ENCODE measurements around the gene LYAR. TPM values are rescaled to one million over a fixed set of nuclear protein-coding genes. Genes with fewer than 3 reads are reported as not detected.
"Not testable (repeated sequence)": the region's sequence is repeated elsewhere in the genome, so short reads cannot be mapped to it uniquely, and the experiment has no call there.

Gene LYAR
- total RNA-seq, 6 experiments from 2014 or later, result 11.9 to 19.3 (median 15.7) TPM

DNA sequence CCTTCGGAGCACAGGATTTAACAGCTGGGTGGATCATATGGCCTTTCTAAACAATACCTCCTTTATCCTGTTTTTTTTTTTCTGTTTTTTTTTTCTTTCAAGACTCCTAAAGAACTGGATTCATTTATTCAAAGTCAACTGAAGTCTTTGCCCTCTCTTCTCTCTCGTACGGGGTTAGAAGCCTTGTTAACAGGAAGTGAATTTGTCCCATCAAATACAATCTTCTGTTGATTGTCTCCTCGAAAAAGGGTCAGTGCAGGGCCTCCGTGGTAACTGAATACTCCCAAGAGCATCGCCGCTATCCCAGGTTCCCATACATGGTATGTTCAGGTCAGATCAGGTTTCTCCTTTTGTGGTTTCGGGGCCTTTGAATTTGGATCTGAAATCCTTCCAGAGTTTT is 40.1 kb downstream of the LYAR start:
- Mint-ChIP-seq H3K27ac (no peak overlapping the region), H3K4me1 (ENCODE audit: low read depth) (peaks cover 17% of the 10 kb centered on the region), H3K9me3 (no peaks in the 10 kb centered on the region), H3K36me3 (ENCODE audit: low read depth) (peaks cover 10% of the 10 kb centered on the region), H3K4me3 (no peak overlapping the region), H3K27me3 (ENCODE audit: insufficient read depth) (no peaks in the 10 kb centered on the region; the same call in 1 of the 2 replicates)
- TF ChIP-seq CTCF (IDR thresholded peaks at IDR 0.05), result no peak
- no peak for DNase-seq

- not testable (repeated sequence) for H3K36me3 Mint-ChIP-seq (ENCODE audit: low read depth); DNase-seq; H3K27me3 Mint-ChIP-seq (ENCODE audit: insufficient read depth); H3K9me3 Mint-ChIP-seq
- peak overlapping the region; percentile 93 for H3K4me3 Mint-ChIP-seq
- H3K27ac Mint-ChIP-seq, result peak overlapping the region; percentile 98; the same call in 1 of the 2 replicates
- peaks cover 17% of the 10 kb centered on the region for H3K4me1 Mint-ChIP-seq (ENCODE audit: low read depth)
Measured at GRCh38 chr4:4249342-4249741, 40.6 kb downstream of the LYAR start.

DNA sequence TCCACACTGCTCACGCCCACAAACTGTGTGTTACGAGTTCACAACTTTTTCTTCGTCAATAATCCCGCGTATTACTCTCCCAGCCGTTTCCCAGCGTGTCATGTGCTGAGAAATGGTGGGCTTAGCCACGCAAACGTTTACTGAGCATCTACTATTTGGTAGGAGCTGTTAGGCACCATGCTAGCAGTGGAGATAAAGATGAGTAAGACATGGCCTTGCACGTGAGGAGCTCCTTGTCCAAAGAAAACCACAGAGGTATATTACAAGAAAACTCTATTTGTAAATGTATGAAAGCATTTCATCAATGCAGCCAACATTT is 41.1 kb downstream of the LYAR start:
- Mint-ChIP-seq H3K27me3 (ENCODE audit: insufficient read depth) (no peaks in the 10 kb centered on the region; the same call in 1 of the 2 replicates), H3K9me3 (no peaks in the 10 kb centered on the region), H3K4me3 (peak overlapping the region; percentile 93), H3K27ac (peak overlapping the region; percentile 98), H3K4me1 (ENCODE audit: low read depth) (peaks cover 17% of the 10 kb centered on the region), H3K36me3 (ENCODE audit: low read depth) (peaks cover 10% of the 10 kb centered on the region)
- no peak for TF ChIP-seq CTCF (IDR thresholded peaks at IDR 0.05)
- no peak for DNase-seq

- Mint-ChIP-seq H3K27ac (peak within 1 kb of the TSS; percentile 98), H3K4me3 (peak within 1 kb of the TSS; percentile 93)
- DNase-seq, result peak; percentile 93
Measured at GRCh38 chr4:4248029-4248884, 41.7 kb downstream of the LYAR start, which contains the start of gene TMEM128. Gene TMEM128 (minus strand): TSS chr4:4248223. CDS start chr4:4248202, 21 bp downstream.

DNA sequence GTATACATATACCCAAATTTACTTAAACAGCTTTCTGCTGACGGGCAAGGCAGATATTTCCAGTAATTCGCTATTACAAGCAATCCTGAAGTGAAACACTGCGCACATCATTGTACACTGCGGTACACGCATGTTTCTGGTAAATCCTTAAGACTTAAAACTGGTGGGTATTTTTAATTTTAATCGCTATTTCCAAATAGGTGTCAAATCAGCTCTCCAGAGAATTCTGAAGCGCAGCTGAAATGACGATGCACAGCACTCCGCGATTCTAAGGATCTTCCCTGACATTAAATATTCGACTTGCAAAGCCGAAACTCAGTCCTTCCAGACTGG is 42.3 kb downstream of the LYAR start:
- peaks cover 10% of the 10 kb centered on the region for H3K36me3 Mint-ChIP-seq (ENCODE audit: low read depth)
- no peak for TF ChIP-seq CTCF (IDR thresholded peaks at IDR 0.05)
- DNase-seq, result peak; percentile 8
- no peaks in the 10 kb centered on the region for H3K27me3 Mint-ChIP-seq (ENCODE audit: insufficient read depth)
- peak overlapping the region; percentile 98 for H3K27ac Mint-ChIP-seq
- peak overlapping the region; percentile 93 for H3K4me3 Mint-ChIP-seq
- peaks cover 17% of the 10 kb centered on the region for H3K4me1 Mint-ChIP-seq (ENCODE audit: low read depth)
- H3K9me3 Mint-ChIP-seq, result no peaks in the 10 kb centered on the region

More at GRCh38 chr4:4248029-4248884, 41.7 kb downstream of the LYAR start, which contains the start of gene TMEM128:
- Mint-ChIP-seq H3K36me3 (ENCODE audit: low read depth) (peaks cover 10% of the 10 kb centered on the region), H3K4me1 (ENCODE audit: low read depth) (peaks cover 17% of the 10 kb centered on the region), H3K27me3 (ENCODE audit: insufficient read depth) (no peaks in the 10 kb centered on the region; the same call in 1 of the 2 replicates), H3K9me3 (no peaks in the 10 kb centered on the region)
- TF ChIP-seq CTCF (IDR thresholded peaks at IDR 0.05), result peak; percentile 37

DNA sequence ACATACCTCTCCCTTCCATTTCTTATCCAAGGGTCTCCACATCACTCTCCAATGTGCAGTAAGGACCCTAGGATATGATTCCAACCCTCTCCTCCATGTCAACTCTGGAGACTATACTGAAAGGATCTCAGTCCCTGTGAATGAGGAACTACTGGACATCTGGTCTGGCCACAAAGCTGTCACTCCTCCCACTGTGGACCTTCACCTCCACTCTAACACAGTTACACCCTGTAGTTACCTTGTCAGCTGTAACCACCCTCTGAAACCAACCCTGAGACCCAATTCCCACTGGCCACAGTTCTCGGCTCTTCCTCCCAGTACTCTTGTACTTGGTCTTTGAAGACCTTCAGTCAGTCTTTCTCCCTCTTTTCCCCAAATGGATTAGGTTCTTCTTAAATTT is 44.8 kb downstream of the LYAR start:
- no peak for DNase-seq
- no peak overlapping the region for H3K4me3 Mint-ChIP-seq
- H3K27ac Mint-ChIP-seq, result no peak overlapping the region
- no peaks in the 10 kb centered on the region for H3K27me3 Mint-ChIP-seq (ENCODE audit: insufficient read depth)
- peaks cover 17% of the 10 kb centered on the region for H3K4me1 Mint-ChIP-seq (ENCODE audit: low read depth)
- H3K36me3 Mint-ChIP-seq (ENCODE audit: low read depth), result peaks cover 15% of the 10 kb centered on the region
- no peak for TF ChIP-seq CTCF (IDR thresholded peaks at IDR 0.05)
- no peaks in the 10 kb centered on the region for H3K9me3 Mint-ChIP-seq

GRCh38 chr4:4239551-4239950 is 50.4 kb downstream of the LYAR start:
- not testable (repeated sequence) for H3K27ac Mint-ChIP-seq; H3K4me1 Mint-ChIP-seq (ENCODE audit: low read depth); H3K27me3 Mint-ChIP-seq (ENCODE audit: insufficient read depth); H3K4me3 Mint-ChIP-seq; DNase-seq; H3K9me3 Mint-ChIP-seq
- peaks cover 23% of the 10 kb centered on the region for H3K36me3 Mint-ChIP-seq (ENCODE audit: low read depth)

All from HFFc6 (cell line).